Activated naive CD4-positive, alpha-beta T cell (primary cell): ENCODE results near the gene VGLL4.

Source experiments
- DNase-seq, 4 experiments: peaks; one replicate each; lab custom pipeline; 2025; lab: John Stamatoyannopoulos, UW

The VGLL4 gene

DNA sequence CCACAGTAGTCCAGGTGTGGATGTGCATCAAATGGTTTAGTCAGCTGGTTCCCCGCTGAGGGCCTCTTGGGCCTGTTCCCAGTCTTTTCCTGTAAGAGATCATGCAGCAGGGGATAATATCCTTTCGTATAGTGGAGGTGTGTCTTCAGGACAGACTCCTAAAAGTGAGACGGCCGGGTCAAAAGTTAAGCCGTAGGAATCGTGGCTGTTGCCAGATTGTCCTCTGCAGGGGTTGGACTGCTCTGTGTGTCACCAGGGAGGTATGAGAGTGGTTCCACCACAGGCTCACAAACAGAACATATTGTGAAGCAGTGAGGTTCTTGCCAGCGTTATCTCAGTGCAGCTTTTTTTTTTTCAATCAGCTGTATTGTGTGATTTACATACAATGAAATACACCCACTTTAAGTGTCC lies 95.0 kb downstream of the VGLL4 start:
- DNase-seq = no peak

DNA sequence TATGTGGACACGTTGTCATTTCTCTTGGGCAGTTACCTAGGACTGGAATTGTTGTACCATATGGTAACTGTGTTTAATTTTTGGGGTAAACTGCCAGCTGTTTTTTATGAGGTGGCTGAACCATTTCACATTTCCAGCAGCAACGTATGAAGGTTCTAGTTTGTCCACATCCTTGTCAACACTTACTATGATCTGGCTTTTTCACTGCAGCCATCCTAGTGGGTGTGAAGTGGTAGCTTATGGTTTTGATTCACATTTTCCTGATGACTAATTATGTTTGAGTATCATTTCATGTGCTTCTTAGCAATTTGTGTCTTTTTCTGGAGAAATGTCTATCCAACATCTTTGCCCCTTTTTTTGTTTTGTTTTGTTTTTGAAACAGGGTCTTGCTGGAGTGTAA lies 96.2 kb downstream of the VGLL4 start:
- no peak for DNase-seq

- DNase-seq = no peak
These were observed 96.9 kb downstream of the VGLL4 start for GRCh38 chr3:11546657-11547302.

DNA sequence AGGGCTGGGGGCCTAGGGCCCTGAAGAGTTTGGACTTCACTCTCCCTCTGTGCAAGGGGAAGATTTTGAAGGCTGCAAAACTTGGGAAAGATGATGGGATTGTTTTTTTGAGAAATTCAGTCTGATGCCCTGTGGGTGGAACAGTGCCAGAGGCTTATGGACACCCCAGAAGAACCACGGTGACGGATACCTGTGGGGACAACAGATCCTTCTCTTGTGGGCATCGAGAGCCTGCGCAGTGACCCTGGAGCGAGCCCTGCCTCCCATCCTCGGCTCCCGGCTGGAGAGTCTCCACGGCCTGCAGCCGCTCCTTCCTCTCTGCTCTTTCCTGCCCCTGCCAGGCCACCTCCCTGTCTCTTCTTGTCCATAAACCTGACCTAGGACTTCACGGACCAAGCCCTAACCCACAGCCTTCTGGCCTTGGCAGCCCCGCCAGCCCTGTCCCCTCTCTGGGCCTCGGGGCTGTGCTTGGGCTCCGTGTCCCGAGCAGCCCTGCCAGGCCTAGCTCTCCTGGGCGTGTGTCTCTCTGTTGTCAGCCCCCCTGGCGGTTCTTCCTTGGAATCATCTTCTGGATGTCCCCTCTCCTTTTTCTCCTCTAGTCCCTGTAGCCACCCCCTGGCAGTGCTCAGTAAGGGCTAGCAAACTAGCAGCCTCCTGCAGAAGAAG lies 98.4 kb downstream of the VGLL4 start:
- no peak for DNase-seq

GRCh38 chr3:11544412-11545181 lies 99.1 kb downstream of the VGLL4 start:
- no peak for DNase-seq

DNA sequence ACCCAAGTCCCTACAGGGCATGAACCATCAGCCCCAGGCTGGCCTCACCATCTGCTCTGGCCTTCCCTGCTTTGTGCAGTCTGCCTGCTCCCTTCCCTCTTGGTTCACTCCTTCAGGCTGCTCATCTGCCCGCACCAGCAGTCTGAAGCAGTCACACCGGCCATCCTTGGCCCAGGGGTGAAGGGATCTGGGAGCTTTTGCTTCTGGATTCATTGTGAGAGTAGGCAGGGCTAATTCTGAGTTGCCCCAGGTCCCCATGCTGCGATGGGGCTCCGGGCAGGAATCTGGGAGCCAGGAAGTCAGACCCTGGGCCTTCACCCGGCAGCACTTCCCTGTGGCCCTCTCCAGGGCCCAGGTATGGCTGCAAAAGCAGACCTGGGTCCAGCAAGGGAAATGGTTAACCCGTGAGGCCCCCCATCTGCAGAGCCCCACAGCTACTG lies 99.7 kb downstream of the VGLL4 start:
- DNase-seq = no peak

GRCh38 chr3:11543141-11543947 lies 100.4 kb downstream of the VGLL4 start:
- no peak for DNase-seq

DNA sequence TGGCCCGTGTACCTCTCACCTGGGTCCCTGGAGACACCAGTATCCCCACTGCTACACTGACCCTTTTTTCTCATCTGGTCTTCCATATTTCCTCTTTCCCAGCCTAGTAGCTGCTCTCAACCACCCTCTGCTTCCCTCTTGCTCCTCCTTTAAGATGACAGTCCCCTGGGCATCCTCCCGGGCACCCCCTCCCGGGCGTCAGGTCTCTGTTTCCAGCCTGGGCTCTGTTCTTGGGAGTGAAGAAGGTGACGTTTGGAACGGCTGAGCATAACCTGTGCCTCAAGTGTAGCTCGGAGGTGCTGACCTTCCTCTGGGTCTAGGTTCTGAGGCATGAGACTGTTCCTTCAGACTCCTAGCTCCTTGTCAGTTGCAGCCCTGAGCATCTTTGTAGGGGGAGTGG lies 101.2 kb downstream of the VGLL4 start:
- no peak for DNase-seq

GRCh38 chr3:11541321-11542303 lies 102.1 kb downstream of the VGLL4 start:
- DNase-seq = no peak

DNA sequence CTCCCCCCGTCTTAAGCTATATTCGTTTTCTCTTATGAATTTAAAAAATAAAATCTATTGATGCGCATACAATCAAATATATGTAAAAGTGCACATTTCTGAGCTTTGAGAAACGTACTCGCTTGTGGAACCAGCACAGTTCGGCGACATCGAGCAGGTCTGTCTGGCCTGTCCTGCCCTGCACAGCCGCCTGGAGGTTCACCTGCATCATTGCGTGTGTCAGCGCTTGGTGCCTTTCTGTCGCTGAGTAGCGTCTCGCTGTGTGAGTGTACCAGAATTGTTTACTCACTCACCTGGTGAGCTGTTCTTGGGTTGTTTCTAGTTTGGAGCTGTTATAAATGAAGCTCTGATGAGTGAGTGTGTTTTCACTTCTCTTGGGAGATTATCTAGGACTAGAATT lies 104.0 kb downstream of the VGLL4 start:
- DNase-seq = no peak

- DNase-seq = no peak
These were observed 104.5 kb downstream of the VGLL4 start for GRCh38 chr3:11539218-11539617.

DNA sequence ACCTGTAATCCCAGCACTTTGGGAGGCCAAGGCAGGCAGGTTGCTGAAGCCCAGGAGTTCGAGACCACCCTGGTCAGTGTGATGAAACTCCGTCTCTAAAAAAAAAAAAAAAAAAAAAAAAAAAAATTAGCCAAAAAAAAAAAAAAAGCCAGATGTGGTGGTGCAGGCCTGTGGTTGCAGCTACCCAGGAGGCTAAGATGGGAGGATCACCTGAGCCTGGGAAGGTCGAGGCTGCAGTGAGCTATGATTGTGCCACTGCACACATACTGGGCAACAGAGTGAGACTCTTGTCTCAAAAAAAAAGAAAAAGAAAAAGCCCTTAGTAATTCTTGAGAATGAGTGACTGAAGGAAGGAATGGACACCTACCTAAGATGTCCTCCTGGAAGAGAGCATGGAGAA lies 105.1 kb downstream of the VGLL4 start:
- no peak for DNase-seq

GRCh38 chr3:11536936-11537612 lies 106.6 kb downstream of the VGLL4 start:
- DNase-seq = no peak

DNA sequence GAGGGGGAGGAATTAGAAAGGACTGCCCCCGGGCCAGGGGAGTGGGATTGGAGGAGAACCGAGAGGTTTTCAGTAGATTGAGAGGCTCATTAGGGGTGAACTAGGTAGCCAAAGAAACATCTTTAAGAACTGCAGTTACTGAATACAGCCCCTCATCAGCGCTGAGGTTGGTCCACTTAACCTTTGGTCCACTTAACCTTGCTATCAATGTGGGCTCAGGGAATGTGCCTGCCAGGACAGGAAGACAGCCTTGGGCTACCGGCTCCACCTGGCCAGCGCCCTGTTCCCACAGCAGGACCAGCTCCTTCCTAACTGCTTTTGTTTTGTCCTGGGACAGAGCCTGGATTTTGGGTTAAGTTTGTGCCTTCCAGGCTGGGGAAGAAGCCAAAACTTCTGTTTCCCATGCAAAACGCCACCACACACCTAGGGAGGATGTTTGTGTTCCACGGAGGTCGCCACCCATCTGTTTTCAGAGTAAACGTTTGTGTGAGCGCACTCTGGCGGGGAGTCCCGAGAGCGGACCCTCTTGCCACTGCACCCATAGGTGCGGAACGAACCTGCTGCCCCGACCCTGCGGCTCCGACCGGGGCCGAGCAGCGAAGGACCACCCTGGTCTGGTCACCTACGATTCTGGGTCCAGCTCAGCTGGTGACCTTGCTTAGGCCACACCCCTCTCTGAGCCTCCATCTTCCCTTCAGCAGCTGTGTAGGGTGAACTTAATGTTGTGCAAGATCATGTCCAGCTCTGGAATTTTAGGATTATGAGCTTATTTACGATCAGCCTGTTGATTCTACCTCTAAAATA lies 107.4 kb downstream of the VGLL4 start:
- no peak for DNase-seq

- no peak for DNase-seq
These were observed 108.3 kb downstream of the VGLL4 start for GRCh38 chr3:11535243-11535960.

GRCh38 chr3:11534793-11535101 lies 109.0 kb downstream of the VGLL4 start:
- no peak for DNase-seq

GRCh38 chr3:11534011-11534792 lies 109.5 kb downstream of the VGLL4 start:
- no peak for DNase-seq

- DNase-seq = no peak
These were observed 110.8 kb downstream of the VGLL4 start for GRCh38 chr3:11532931-11533391.
